OCI-LY7 (cell line): Measurements from ENCODE around the gene IFI27L1. TPM values are rescaled to one million over a fixed set of nuclear protein-coding genes. Genes with fewer than 3 reads are reported as not detected.

ENCODE experiments used
- BruUV-seq: library from RNA; stranded (reverse); fragments of 400-500 nt; replicated peaks from 2 replicates; lab custom pipeline; 2021; lab: Mats Ljungman, UMichigan
- CTCF ChIA-PET: fragments of 300-600 bp; sonication (Branson Sonifier 250); formaldehyde crosslinking; loops from one replicate; lab custom pipeline; 2022; ENCODE audit warnings: antibody characterized with exemption; ENCODE audit not compliant: unreplicated experiment; lab: Charles Lee
- POLR2A ChIA-PET: fragments of 300-600 bp; sonication (Branson Sonifier 250); formaldehyde crosslinking; loops from one replicate; lab custom pipeline; 2022; ENCODE audit warnings: antibody characterized with exemption; lab: Charles Lee
- DNase-seq: peaks from one replicate; pipeline ENCODE4 v3.0.0-alpha.2; 2015; ENCODE audit warnings: low spot score
- H2AFZ ChIP-seq: fragments of 200-600 bp; sonication (generic), shearing (Covaris generic); 2 replicates; pipeline ENCODE4 v1.6.1; 2014; ENCODE audit warnings: mild to moderate bottlenecking, antibody characterized with exemption, low read length, moderate library complexity
- H3K27ac ChIP-seq: fragments of 200-600 bp; sonication (generic); 2 replicates; pipeline ENCODE4 v1.5.1; 2014; ENCODE audit warnings: mixed run types, low read depth, mild to moderate bottlenecking, moderate library complexity, low read length, inconsistent platforms; ENCODE audit not compliant: poor library complexity, severe bottlenecking
- H3K36me3 ChIP-seq: fragments of 200-600 bp; sonication (generic); 2 replicates; pipeline ENCODE4 v1.6.1; 2014; ENCODE audit warnings: mild to moderate bottlenecking, antibody characterized with exemption, low read length, moderate library complexity, mixed read lengths; ENCODE audit not compliant: insufficient read depth
- H3K4me1 ChIP-seq: fragments of 200-600 bp; sonication (generic); 2 replicates; pipeline ENCODE4 v1.5.1; 2014; ENCODE audit warnings: mild to moderate bottlenecking, low read length; ENCODE audit not compliant: insufficient read depth, poor library complexity, severe bottlenecking
- H3K4me2 ChIP-seq: fragments of 200-600 bp; sonication (generic); 2 replicates; pipeline ENCODE4 v1.6.1; 2014; ENCODE audit warnings: mild to moderate bottlenecking, low read length
- H3K4me3 ChIP-seq: fragments of 200-600 bp; sonication (generic); 2 replicates; pipeline ENCODE4 v1.5.1; 2014; ENCODE audit warnings: mild to moderate bottlenecking, low read depth, low read length; ENCODE audit not compliant: poor library complexity, severe bottlenecking
- H3K79me2 ChIP-seq: fragments of 200-600 bp; sonication (generic); 2 replicates; pipeline ENCODE4 v1.6.1; 2016; ENCODE audit warnings: low read depth, mild to moderate bottlenecking, low read length, moderate library complexity, mixed read lengths; ENCODE audit not compliant: insufficient read depth
- H3K9me2 ChIP-seq: fragments of 200-600 bp; sonication (generic); 2 replicates; pipeline ENCODE4 v1.6.1; 2016; ENCODE audit warnings: mild to moderate bottlenecking, low read length, mixed read lengths; ENCODE audit not compliant: insufficient read depth
- H3K9me3 ChIP-seq: fragments of 200-600 bp; sonication (generic); 2 replicates; pipeline ENCODE4 v1.6.1; 2014; ENCODE audit warnings: mild to moderate bottlenecking, mixed run types, low read length, mixed read lengths
- H4K20me1 ChIP-seq: fragments of 200-600 bp; sonication (generic); 2 replicates; pipeline ENCODE4 v1.6.1; 2014; ENCODE audit warnings: mild to moderate bottlenecking, antibody characterized with exemption, low read length, moderate library complexity, mixed read lengths; ENCODE audit not compliant: insufficient read depth
- EZH2phosphoT487 ChIP-seq: fragments of 200-600 bp; sonication (generic); IDR thresholded peaks from 2 replicates; pipeline ENCODE4 v1.6.1; 2018; ENCODE audit warnings: low read depth, borderline replicate concordance, mild to moderate bottlenecking, mixed run types, antibody characterized with exemption, low read length, moderate library complexity, mixed read lengths
- intact Hi-C: fragments of 100-400 bp; cut with micrococcal nuclease; formaldehyde crosslinking; loops from one replicate; pipeline ENCODE4 v1.10.0; 2022; ENCODE audit not compliant: unreplicated experiment
- total RNA-seq, 2 experiments: library from RNA; depleted of rRNA in 1 of 2; stranded (reverse); fragments of >200 nt in 1 of 2; shearing (Covaris generic) in 1 of 2; gene quantifications; 2 replicates each; pipeline ENCODE4 v1.2.3, GENCODE V29; 2014 to 2022
- TF ChIP-seq, protein P1 (sequence below): fragments of 200-600 bp; sonication (generic); conservative IDR thresholded peaks from 2 replicates; pipeline ENCODE4 v1.5.1; 2014; ENCODE audit warnings: mild to moderate bottlenecking, antibody characterized with exemption, low read length, moderate library complexity, mixed read lengths

IFI27L1 gene
- total RNA-seq, 2 experiments from 2014 or later = 49.0 to 61.5 TPM

- POLR2A ChIA-PET = interaction anchor here (0.7 to 2.3 kb wide), 3 partner anchors 25 to 1197 kb away, joined by 3 to 7 read pairs (median 3); partner anchors contain the start of gene OTUB2
Measured at GRCh38 chr14:94143711-94144110, 62.6 kb downstream of the IFI27L1 start.

GRCh38 chr14:94144765-94145164, 63.7 kb downstream of the IFI27L1 start:
- BruUV-seq = no TSS peak
- no peak overlapping the region for H3K4me3 ChIP-seq
- no peaks in the 10 kb centered on the region for H3K9me2 ChIP-seq
- H4K20me1 ChIP-seq = no peaks in the 10 kb centered on the region
- H3K27ac ChIP-seq = no peak overlapping the region
- ChIA-PET CTCF (interaction anchor here (1.3 kb wide), 1 partner anchor 12 kb away, joined by 5 read pairs; no protein-coding TSS in a partner anchor), POLR2A (no interaction called here)
- peaks cover 16% of the 10 kb centered on the region for H3K4me1 ChIP-seq
- no peak for TF ChIP-seq EZH2phosphoT487
- TF ChIP-seq, protein P1, sequence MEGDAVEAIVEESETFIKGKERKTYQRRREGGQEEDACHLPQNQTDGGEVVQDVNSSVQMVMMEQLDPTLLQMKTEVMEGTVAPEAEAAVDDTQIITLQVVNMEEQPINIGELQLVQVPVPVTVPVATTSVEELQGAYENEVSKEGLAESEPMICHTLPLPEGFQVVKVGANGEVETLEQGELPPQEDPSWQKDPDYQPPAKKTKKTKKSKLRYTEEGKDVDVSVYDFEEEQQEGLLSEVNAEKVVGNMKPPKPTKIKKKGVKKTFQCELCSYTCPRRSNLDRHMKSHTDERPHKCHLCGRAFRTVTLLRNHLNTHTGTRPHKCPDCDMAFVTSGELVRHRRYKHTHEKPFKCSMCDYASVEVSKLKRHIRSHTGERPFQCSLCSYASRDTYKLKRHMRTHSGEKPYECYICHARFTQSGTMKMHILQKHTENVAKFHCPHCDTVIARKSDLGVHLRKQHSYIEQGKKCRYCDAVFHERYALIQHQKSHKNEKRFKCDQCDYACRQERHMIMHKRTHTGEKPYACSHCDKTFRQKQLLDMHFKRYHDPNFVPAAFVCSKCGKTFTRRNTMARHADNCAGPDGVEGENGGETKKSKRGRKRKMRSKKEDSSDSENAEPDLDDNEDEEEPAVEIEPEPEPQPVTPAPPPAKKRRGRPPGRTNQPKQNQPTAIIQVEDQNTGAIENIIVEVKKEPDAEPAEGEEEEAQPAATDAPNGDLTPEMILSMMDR = no peak
- no peak for DNase-seq
- peak overlapping the region; percentile 65 for H2AFZ ChIP-seq
- H3K36me3 ChIP-seq = no peaks in the 10 kb centered on the region
- no peaks in the 10 kb centered on the region for H3K9me3 ChIP-seq
- H3K79me2 ChIP-seq = no peaks in the 10 kb centered on the region
- H3K4me2 ChIP-seq = no peak overlapping the region
- intact Hi-C loops = no loop called here

More at GRCh38 chr14:94143711-94144110, 62.6 kb downstream of the IFI27L1 start:
- H3K27ac ChIP-seq = no peak overlapping the region
- no peak overlapping the region for H3K4me2 ChIP-seq
- intact Hi-C loops = no loop called here
- CTCF ChIA-PET = no interaction called here
- H4K20me1 ChIP-seq = no peaks in the 10 kb centered on the region
- H3K9me3 ChIP-seq = no peaks in the 10 kb centered on the region
- H3K36me3 ChIP-seq = no peaks in the 10 kb centered on the region
- H3K79me2 ChIP-seq = no peaks in the 10 kb centered on the region
- BruUV-seq = no TSS peak
- TF ChIP-seq, protein P1 = no peak
- TF ChIP-seq EZH2phosphoT487 = no peak
- H3K4me1 ChIP-seq = peaks cover 16% of the 10 kb centered on the region
- H3K9me2 ChIP-seq = no peaks in the 10 kb centered on the region
- H3K4me3 ChIP-seq = no peak overlapping the region
- no peak for DNase-seq
- no peak overlapping the region for H2AFZ ChIP-seq

GRCh38 chr14:94145902-94146527, 64.9 kb downstream of the IFI27L1 start:
- Histone ChIP-seq H3K79me2 (no peaks in the 10 kb centered on the region), H4K20me1 (no peaks in the 10 kb centered on the region), H3K36me3 (no peaks in the 10 kb centered on the region), H3K4me2 (no peak overlapping the region), H3K9me2 (no peaks in the 10 kb centered on the region), H3K4me3 (no peak overlapping the region), H3K9me3 (no peaks in the 10 kb centered on the region), H3K27ac (no peak overlapping the region), H3K4me1 (peaks cover 16% of the 10 kb centered on the region), H2AFZ (peak overlapping the region; percentile 60; the same call in 1 of the 2 replicates)
- POLR2A ChIA-PET = interaction anchor here (0.9 kb wide), 1 partner anchor 16 kb away, joined by 3 read pairs; no protein-coding TSS in a partner anchor
- intact Hi-C loops = no loop called here
- DNase-seq = peak; percentile 58
- TF ChIP-seq, protein P1 = no peak
- no peak for TF ChIP-seq EZH2phosphoT487
- CTCF ChIA-PET = interaction anchor here (1.3 kb wide), 1 partner anchor 13 kb away, joined by 5 read pairs; no protein-coding TSS in a partner anchor
- BruUV-seq = no TSS peak
